Mesangial cell (primary cell): Measurements from ENCODE around the gene CLEC14A. TPM values are rescaled to one million over a fixed set of nuclear protein-coding genes. Genes with fewer than 3 reads are reported as not detected.

Experiments used
- total RNA-seq: library from RNA; depleted of rRNA; stranded (reverse); fragments of >200 nt; gene quantifications from 2 replicates; pipeline ENCODE4 v1.2.3, GENCODE V29; 2015

CLEC14A gene, protein sequence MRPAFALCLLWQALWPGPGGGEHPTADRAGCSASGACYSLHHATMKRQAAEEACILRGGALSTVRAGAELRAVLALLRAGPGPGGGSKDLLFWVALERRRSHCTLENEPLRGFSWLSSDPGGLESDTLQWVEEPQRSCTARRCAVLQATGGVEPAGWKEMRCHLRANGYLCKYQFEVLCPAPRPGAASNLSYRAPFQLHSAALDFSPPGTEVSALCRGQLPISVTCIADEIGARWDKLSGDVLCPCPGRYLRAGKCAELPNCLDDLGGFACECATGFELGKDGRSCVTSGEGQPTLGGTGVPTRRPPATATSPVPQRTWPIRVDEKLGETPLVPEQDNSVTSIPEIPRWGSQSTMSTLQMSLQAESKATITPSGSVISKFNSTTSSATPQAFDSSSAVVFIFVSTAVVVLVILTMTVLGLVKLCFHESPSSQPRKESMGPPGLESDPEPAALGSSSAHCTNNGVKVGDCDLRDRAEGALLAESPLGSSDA
- total RNA-seq, result 0.13 and 0.49 TPM in 2 replicates

DNA sequence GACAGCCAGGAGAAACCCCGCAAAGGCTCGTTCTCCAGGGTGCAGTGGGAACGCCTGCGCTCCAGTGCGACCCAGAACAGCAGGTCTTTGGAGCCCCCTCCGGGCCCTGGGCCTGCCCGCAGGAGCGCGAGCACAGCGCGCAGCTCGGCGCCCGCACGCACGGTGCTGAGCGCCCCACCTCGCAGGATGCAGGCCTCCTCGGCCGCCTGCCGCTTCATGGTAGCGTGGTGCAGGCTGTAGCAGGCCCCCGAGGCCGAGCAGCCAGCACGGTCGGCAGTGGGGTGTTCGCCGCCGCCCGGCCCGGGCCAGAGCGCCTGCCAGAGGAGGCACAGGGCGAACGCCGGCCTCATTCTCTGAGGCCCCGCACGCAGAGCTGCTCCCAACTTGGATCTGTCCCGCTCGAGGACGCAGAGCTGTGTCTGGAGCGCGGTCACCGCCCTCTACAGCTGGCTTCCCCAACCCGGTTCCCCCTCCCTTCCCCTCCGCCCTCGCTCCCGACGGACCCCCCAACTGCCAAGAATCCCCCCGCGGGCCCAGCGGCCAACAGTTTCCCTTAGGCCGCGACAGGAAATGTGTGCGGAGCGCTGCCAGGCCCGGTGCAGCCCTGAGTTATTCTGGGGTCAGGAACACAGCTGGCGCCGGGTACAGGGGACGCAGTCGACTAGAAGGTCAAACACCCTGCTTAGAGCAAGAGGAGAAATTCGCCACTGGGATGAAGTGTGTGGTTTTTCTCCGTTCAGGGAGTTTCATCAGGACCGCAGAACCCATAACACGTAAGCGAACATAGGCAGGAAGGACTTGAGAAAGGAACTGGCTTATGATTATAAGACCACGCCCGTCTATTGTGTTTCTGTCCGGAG, at the start of gene CLEC14A:
Gene CLEC14A, minus strand, starts transcription at position 421 of the 860 bp plus-strand sequence. Its CDS starts 71 bp downstream, at position 350.

DNA sequence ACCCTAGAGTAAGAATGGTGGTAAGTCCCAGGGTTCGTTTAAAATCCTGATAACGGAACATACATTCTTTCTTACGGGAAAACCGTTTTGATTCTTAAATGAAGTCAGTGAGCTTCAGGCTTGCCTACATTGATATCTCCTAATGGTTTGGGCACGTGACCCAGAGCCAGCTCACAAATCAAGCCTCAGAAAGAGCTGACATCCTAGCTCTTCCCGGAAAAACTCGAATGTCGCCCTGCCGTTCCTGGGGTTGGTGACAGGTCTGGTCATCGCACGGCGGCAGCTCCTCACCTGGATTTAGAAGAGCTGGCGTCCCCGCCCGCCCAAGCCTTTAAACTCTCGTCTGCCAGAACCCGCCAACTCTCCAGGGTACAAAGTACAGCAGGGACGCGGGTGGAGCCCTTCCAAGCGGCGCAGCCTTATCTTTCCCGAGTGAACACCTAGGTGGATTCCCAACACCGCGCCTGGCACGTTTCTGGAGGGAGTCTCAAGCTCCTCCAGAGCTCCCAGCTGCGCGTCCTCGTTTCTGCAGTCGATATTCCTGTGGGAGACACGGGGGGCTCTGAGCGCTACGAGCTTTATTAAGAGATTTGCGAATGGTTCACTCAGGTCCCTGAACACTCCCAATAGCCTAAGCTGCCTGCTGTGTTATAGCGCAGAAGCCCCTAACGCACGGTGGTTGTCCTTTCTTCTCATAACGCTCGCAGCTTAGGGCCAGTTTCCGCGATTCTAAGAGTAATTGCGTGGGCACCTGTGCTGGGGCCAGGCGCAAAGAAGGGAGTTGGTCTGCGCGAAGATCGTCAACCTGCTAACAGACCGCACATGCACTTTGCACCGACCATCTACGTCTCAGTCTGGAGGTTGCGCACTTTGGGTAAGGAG, 47.9 kb downstream of the CLEC14A start, which contains the start of gene SSTR1:
Gene SSTR1, plus strand, starts transcription at position 169 of the 882 bp plus-strand sequence. CDS start 1,486 bp downstream, outside the sequence.

Other genes starting within 250 kb of the CLEC14A start
- 1.5 and 2.4 TPM in 2 replicates for gene SSTR1, start 48.2 kb downstream of the CLEC14A start, total RNA-seq